HG02973 (cell line): ENCODE measurements around the gene LGALS7B.
"Not testable (repeated sequence)": the region's sequence is repeated elsewhere in the genome, so short reads cannot be mapped to it uniquely, and the experiment has no call there.

Experiments
- ATAC-seq: cut with Tn5 transposase; IDR thresholded peaks from one replicate; pipeline ENCODE4 v1.9.1; 2021; ENCODE audit warnings: moderate library complexity; ENCODE audit not compliant: unreplicated experiment

Gene LGALS7B

DNA sequence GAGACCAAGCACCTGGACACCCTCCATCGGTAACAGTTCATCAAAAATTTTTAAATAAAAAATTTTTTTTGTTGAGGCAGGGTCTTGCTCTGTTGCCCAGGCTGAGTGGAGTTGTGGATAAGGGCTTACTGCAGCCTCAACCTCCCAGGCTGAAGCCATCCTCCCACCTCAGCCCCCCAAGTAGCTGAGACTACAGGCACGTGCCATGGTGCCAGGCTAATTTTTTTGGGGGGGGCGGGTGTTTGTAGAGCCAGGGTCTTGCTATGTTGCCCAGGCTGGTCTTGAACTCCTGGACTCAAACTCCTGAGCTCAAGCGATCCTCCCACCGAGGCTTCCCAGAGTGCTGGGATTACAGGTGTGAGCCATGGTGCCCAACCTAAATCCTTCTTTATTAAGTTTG, 4.7 kb downstream of the LGALS7B start:
- ATAC-seq, result no peak

DNA sequence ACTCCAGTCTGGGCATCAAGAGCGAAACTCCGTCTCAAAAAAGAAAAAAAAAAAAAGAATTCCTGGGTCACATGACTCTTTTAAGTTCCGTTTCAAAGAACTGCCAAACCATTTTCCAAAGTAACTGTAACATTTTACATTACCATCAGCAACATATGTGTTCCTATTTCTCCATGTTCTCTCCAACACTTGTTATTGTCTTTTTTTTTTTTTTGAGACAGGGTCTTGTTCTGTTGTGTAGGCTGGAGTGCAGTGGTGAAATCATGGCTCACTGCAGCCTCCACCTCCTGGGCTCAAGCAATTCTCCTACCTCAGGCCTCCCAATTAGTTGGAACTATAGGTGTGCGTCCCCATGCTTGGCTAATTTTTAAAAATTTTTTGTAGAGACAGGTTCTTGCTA, 6.5 kb downstream of the LGALS7B start:
- ATAC-seq, result no peak

DNA sequence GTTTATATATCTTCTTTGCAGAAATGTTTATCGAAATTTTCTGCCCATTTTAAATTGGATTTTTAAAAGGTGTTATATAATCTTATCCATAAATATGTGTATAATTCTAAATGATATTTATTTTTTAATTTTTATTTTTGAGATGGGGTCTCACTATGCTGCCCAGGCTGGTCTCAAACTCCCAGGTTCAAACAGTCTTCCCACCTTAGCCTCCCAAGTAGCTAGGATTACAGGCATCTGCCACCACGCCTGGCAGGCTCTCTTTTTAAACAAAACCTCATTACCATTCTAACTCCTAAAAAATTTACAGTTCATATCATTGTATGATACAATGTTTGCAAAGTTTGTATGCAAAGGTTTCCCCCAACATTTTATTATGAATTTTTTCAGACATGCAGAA, 7.2 kb downstream of the LGALS7B start:
- ATAC-seq, result no peak

DNA sequence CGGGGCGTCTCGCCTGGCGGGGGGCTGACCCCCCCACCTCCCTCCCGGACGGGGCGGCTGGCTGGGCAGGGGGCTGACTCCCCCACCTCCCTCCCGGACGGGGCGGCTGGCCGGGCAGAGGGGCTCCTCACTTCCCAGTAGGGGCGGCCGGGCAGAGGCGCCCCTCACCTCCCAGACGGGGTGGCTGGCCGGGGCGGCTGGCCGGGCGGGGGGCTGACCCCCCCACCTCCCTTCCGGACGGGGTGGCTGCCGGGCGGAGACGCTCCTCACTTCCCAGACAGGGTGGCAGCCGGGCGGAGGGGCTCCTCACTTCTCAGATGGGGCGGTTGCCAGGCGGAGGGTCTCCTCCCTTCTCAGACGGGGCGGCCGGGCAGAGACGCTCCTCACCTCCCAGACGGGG, 8.8 kb downstream of the LGALS7B start:
- not testable (repeated sequence) for ATAC-seq

DNA sequence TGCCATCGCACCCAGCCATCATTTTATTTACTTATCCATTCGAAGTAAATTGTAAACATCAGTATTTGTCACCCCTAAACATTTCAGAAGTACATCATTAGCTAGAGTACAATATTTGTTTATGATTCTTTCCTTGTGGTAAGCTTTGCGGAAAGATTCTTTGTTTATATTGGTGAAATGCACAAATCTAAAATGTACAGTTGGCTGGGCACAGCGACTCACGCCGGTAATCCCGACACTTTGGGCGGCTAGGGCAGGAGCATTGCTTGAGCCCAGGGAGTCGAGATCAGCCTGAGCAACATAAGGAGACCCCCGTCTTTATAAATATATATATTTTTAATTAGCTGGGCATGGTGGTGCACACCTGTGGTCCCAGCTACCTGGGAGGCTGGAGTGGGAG, 10.1 kb downstream of the LGALS7B start:
- no peak for ATAC-seq

DNA sequence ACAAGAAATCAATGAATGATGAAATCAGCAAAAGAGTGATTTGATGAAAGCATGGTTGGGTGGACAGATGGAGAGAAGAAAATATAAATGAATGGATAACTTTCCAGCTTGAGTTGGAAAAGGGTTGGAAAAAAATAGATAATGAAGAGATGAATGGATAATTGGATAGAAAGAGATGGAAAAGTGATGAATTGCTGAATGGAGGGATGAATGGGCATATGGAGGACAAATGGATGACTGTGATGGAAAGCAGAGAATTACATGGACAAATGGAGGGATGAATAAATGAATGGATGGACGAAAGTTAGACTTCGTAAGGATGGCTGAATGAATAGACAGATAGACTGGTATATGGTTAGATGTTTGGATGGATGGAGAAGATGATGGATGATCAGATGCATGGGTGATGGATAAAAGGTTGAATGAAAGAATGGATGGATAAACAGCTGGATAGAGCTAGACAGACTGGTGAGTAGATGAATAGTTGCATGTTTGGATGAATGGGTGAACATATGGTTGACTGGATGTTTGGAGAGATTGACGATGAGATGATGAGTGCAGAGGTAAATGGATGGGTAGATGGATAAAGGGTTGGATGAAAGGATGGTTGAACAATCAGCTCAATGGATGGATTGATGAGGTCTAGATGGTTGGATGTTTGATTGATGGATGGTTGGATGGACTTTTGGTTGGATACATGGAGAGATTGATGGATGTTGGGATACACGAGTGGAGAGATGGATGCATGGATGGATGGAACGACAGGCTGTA, 11.8 kb downstream of the LGALS7B start:
- ATAC-seq, result no peak

DNA sequence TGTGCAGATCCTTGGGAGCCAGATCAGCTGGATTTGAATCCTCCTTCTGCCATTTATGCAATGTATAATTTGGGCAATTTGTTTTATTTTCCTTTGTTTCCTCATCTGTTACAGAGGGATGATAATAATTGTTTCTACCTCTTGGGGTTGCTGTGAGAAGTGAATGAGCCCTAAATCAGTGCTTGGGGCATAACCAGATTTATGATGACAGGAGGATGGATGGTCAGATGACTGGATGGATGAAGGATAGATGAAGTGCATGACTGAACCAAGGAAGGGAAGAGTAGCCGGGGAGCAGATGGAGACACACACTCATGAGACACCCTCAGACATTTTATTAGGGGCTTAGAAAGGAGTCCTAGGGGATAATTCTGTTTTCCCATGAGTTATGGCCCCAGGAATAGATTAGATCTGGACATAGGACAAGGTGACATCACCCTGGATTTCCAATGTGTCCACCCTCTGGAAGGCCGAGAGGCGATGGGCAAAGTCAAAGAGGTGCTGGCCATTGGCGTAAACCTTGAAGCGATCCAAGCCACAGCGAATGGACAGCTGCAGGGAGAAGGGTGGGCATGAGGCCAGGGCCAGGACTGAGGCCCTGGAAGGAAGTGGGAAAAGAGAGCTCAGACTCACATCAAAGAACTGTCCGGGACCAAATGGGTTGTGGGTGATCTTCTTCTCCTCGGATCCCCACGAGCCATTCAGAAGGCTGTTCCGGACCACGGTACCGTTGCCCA, 12.5 kb downstream of the LGALS7B start:
- ATAC-seq, result no peak

DNA sequence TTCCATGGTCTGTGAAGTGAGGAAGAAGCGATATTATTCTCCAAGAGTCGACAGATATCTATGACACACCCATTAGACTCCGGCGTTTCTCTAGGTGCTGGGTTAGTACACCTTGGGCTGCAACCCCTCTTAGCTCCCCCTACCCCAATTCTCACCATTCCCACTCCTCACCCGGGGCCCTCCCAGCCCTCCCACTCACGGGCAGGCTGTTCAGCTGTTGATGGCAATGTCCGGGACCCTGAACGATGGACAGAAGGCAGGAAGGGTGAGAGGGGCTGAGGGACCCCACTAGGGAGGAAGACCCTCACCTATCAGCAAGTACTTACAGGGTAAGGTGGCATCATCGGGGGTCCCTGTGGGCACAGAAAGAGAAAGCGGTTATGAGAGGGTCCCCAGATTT, 14.5 kb downstream of the LGALS7B start:
- no peak for ATAC-seq

DNA sequence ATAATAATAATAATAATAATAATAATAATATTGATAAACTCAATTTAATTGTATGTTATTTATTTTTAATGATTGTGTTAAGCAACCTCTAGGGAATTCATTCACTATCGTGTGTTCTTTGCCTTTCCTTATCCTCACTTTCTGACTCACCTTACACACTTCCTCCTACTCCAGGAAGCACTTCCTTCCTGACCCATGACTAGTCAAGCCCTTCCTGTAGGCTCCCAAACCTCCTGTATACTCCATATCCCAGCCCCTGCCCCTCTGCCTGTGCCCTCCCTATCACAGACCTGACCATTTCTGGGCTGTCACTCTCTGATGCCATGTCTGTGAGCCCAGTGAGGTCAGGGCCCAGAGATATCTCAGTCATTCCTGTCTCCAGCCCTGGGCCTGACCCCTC, 16.2 kb downstream of the LGALS7B start:
- no peak for ATAC-seq

DNA sequence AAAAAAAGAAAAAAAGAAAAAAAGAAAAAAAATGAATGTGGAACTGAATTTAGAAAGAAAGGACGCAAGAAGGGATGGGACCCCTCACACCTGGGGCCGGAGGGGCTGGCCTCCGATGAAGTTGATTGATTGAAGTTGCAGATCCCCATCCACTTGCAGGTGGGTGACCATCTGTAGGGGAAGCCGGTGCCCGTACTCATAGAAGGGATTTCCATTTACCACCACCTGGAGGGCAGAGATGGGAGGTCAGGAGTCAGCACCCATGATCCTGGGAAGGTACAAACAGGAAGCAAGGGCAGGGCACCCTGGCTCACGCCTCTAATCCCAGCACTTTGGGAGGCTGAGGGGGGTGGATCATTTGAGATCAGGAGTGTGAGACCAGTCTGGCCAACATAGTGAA, 17.4 kb downstream of the LGALS7B start:
- ATAC-seq, result no peak

DNA sequence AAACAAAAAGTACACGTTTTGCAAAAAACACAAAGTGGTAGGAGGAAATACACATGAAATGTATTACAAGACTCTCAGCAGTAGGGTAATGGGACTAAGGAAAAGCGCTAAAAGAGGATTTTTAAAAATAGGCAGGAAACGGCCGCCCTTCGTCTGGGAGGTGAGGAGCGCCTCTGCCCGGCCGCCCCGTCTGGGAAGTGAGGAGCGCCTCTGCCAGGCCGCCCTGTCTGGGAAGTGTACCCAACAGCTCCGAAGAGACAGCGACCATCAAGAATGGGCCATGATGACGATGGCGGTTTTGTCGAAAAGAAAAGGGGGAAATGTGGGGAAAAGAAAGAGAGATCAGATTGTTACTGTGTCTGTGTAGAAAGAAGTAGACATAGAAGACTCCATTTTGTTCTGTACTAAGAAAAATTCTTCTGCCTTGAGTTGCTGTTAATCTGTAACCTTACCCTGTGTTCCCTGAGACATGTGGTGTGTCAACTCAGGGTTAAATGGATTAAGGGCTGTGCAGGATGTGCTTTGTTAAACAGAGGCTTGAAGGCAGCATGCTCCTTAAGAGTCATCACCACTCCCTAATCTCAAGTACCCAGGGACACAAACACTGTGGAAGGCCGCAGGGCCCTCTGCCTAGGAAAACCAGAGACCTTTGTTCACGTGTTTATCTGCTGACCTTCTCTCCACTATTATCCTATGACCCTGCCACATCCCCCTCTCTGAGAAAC, 18.5 kb downstream of the LGALS7B start:
- not testable (repeated sequence) for ATAC-seq

DNA sequence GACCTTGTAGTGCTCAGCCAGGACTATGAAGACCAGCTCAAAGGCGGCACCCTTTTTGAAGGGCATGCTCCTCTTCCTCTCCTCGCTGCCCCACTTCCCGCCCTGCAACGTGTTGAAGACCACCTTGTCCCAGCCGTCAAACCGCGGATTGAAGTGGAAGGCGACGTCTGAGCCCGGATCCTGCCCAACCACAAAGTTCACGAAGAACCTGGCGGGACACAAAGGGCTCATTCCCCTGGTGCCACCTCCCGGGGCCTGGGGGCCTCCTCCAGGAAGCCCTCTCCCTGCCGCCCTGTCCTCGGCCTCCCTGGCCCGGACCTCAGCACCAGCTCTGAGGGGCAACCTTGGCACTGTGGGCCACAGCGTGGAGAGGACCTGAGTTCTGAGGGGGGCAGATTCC, 19.7 kb downstream of the LGALS7B start:
- ATAC-seq, result no peak

DNA sequence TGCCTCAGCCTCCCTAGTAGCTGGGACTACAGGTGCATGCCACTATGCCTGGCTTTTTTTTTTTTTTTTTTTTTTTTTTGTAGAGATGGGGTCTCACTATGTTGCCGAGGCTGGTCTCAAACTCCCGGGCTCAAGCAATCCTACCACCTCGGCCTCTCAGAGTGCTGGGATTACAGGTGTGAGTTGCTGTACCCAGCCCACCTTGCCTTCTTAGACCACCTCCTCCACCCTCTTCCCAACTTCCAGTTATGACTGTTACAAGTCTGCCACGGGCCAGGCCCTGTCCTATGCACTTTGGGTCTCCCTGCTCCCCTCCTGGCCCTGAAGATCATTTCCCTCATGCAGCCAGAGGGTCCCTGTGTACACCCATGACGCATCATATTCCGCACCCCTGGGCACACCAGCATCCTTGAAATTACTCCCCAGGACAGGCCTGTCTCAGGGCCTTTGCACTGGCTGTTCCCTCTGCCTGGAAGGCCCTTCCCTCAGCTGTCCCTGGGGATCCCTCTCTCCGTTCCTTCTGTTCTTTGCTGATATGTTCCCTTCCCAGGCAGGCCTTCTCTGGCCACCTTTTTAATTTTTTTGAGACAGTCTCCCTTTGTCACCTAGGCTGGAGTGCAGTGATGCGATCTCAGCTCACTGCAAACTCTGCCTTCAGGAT, 20.7 kb downstream of the LGALS7B start:
- no peak for ATAC-seq

DNA sequence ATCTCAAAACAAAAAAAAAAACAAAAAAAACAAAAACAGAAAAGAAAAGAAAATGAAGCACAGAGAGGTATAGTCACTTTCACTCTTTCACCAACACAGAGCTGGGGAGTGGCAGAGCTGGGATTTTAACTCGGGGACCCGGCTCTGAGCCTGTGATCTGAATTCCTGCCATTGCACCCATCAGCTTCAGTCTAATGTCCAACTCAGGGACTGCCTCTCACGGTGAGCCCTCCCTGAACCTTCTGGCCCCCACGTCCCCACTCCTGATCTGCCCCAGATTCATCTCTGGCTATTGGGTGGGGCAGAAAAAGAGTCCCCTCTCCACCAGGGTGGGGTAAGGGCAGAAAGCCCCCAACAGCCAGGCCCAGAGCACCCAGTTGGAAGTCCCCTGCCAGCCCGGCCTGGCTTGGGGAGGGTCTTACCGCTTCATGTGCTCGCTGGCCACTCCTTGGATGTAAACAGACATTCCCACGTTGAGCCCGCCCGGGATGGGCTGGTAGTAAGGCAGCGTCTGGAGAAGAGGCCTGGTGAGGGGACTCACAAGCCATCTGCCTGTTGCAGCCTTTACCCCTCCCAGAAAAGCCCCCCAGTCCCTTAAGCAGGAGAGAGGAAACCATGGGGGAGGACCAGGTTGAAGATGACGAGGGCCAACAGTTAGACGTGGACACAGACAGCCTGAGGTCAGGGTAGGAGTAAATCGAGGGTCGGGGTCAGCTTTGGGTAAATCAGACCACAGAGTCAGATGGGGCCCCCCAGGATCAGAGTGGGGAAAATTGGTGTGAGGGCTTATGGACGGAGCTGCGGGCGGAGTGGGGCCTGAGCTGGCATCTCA, 23.2 kb downstream of the LGALS7B start:
- ATAC-seq, result no peak

DNA sequence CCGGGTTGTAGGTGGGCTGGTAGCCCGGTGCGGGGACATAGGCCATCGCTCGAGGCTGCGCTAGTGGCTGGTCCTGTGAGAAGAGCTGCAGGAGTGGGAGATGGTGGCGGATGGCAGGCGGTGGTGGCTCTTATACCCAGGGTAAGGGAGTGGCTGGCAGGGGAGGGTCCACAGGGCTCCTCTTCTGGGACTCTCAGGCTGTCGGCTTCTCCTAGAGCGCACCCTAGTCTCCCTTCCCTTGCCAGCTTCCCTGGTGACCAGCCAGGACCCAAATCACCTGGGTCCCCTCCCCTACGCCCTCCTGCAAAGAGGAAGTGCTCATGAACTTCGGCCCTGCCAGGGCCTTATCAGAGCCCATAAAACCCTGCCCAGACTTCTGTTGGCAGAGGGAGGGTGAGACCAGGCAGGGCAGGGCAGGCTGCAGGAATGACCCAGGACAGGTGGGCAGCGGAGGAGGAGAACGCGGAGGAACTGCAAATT, 23.9 kb downstream of the LGALS7B start, which contains the start of gene LGALS4:
Gene LGALS4, minus strand, starts transcription at position 105 of the 480 bp plus-strand sequence. Its CDS starts 59 bp downstream, at position 46.
- ATAC-seq, result no peak

DNA sequence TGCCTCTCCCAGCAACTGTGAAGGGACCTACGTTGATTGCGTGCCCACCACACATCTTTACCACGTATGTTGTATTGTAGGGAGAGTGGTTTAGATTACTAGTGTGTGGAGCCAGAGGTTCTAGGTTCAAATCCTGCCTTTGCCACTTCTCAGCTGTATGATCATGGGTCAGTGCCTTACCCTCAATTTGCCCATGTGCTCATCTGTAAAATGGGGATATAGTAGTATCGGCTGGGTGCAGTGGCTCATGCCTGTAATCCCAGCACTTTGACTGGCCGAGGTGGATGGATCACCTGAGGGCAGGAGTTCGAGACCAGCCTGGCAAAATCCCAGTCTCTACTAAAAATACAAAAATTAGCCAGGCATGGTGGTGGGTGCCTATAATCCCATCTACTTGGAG, 24.3 kb downstream of the LGALS7B start:
- no peak for ATAC-seq

DNA sequence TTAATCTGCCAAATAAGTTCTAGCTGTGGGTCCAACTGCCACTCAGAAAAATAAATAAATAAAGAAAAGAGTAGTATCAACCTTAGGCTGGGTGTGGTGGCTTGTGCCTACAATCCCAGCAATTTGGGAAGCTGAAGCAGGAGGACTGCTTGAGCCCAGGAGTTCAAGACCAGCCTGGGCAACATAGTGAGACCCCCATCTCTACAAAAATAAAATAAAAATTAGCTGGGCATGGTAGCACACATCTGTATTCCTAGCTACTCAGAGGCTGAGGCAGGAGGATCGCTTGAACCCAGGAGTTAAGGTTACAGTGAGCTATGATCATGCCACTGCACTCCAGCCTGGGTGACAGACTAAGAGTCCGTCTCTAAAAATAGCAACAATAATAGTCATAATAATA, 24.9 kb downstream of the LGALS7B start:
- not testable (repeated sequence) for ATAC-seq

DNA sequence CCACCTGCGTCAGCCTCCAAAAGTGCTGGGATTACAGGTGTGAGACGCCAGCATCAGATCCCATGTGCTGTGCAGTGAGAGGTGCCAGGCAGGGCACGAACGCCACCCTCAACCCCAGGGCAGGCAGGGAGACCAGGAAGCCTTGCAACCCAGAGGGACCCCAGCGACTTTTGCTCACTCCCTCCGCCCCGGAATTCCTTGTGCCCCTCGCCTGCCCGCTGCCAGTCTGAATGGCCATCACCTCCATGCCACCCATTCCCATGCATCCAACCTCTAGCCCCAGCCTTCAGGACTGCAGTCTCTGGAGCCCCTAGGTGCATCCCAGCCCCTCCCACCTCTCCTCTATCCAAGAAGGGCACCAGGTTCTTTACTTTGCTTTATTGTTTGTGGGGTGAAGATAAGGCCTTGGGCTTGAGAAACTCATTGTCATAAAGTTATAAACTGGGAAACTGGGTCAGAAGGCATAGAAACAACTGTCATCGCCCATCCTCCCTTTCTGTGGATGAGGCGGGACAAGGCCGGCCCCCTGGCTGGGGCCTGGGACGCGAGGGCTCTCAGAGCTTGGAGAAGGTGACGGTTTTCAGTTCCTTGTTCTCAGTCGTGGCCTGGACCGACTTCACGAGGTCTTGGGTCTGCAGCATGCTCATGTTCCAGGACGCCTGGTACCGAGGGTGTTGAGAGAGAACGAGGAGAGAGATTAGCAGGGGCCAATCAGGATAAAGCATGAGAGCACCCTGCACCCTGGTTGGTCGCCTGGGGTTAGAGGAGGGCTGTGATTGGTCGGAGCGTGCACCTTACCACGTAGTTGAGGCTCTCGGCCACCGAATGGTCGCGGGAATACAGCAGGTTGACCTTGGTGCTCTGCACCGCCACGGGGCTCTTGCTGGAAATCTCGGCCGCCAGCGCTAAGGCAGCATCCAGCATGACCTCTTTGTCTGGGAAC, 26.3 kb downstream of the LGALS7B start:
- no peak for ATAC-seq

DNA sequence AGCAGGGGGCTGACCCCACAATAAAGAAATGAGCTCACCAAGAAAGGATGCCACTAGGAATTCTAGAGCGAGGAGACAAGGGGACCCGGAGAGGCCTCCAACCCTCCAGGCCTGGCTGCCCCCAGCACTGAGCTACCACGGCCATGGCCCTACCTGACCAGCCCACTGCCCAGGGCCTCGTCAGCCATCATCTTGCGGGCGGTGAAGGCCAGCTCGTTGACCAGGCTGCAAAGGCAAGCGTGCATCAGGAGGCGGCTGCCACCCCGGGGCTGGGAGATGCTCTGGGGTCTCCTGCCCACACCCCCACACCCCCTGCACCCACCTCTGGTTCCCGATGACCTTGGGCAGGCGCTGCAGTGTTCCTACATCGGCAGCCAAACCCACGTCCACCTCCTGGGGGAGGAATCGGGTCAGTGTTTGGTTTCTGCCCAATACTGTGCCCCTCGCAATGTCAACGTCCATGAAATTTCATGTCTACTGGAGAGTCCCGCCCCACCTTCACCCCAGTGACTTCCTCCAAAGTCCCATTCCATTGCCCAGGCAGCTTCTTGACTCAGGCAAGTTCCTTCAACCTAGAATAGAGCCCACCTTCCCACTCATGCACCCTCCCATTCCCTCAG, 27.2 kb downstream of the LGALS7B start:
- no peak for ATAC-seq
